Neuronal stem cell (in vitro differentiated cells): ENCODE measurements around the gene IGFL2.

Experiments
- DNase-seq: peaks from one replicate; pipeline ENCODE4 v3.0.0-alpha.2; 2013; ENCODE audit warnings: low spot score
- H2AFZ ChIP-seq: one replicate; pipeline ENCODE4 v1.6.1; 2013; ENCODE audit warnings: mild to moderate bottlenecking, low read length, inconsistent platforms
- H2AK5ac ChIP-seq: 2 replicates; pipeline ENCODE4 v1.6.1; 2013; ENCODE audit warnings: low read depth, mild to moderate bottlenecking, inconsistent platforms, low read length, moderate library complexity, mixed read lengths
- H2BK120ac ChIP-seq: 2 replicates; pipeline ENCODE4 v1.6.1; 2013; ENCODE audit warnings: low read depth, mild to moderate bottlenecking, inconsistent platforms, low read length, moderate library complexity, mixed read lengths
- H2BK12ac ChIP-seq: one replicate; pipeline ENCODE4 v1.6.1; 2013; ENCODE audit warnings: low read length, inconsistent platforms
- H2BK15ac ChIP-seq: 2 replicates; pipeline ENCODE4 v1.6.1; 2013; ENCODE audit warnings: mild to moderate bottlenecking, low read length, inconsistent platforms, mixed read lengths
- H2BK5ac ChIP-seq: one replicate; pipeline ENCODE4 v1.6.1; 2013; ENCODE audit warnings: inconsistent platforms, mild to moderate bottlenecking, low read length, moderate library complexity
- H3K14ac ChIP-seq: one replicate; pipeline ENCODE4 v1.6.1; 2013; ENCODE audit warnings: low read length, inconsistent platforms
- H3K18ac ChIP-seq: 2 replicates; pipeline ENCODE4 v1.6.1; 2013; ENCODE audit warnings: low read length, inconsistent platforms
- H3K23ac ChIP-seq: 2 replicates; pipeline ENCODE4 v1.6.1; 2013; ENCODE audit warnings: low read depth, mild to moderate bottlenecking, mixed read lengths, low read length, inconsistent platforms; ENCODE audit not compliant: poor library complexity
- H3K27ac ChIP-seq: replicated peaks from 3 replicates; pipeline ENCODE4 v1.5.1; 2013; ENCODE audit warnings: low read length, inconsistent platforms
- H3K27me3 ChIP-seq, 3 experiments: 2 replicates each; pipeline ENCODE4 v1.6.1; 2013; ENCODE audit warnings: low read length in 3 of 3, mild to moderate bottlenecking in 2 of 3, inconsistent platforms in 1 of 3, low read depth in 1 of 3, mixed read lengths in 1 of 3, moderate library complexity in 1 of 3; ENCODE audit not compliant: control insufficient read depth in 3 of 3, insufficient read depth in 3 of 3
- H3K36me3 ChIP-seq, 2 donors: replicated peaks in 1 of 2; 2 replicates each; pipeline ENCODE4 v1.6.1; 2013; ENCODE audit warnings: low read length in 2 of 2; ENCODE audit not compliant: control insufficient read depth in 2 of 2, insufficient read depth in 2 of 2
- H3K4ac ChIP-seq: 2 replicates; pipeline ENCODE4 v1.6.1; 2013; ENCODE audit warnings: inconsistent platforms, mild to moderate bottlenecking, low read length, moderate library complexity
- H3K4me1 ChIP-seq, 2 donors: 1 replicate in 1 of 2; 2 replicates in 1 of 2; pipeline ENCODE4 v1.6.1; 2013; ENCODE audit warnings: low read length in 2 of 2, low read depth in 1 of 2; ENCODE audit not compliant: control insufficient read depth in 2 of 2, insufficient read depth in 1 of 2
- H3K4me2 ChIP-seq: one replicate; pipeline ENCODE4 v1.6.1; 2013; ENCODE audit warnings: mild to moderate bottlenecking, low read length, inconsistent platforms; ENCODE audit not compliant: insufficient read depth, poor library complexity, severe bottlenecking
- H3K4me3 ChIP-seq, 2 donors: 2 replicates each; pipeline ENCODE4 v1.5.1; 2013; ENCODE audit warnings: low read length in 2 of 2, mild to moderate bottlenecking in 2 of 2, inconsistent platforms in 1 of 2, moderate library complexity in 1 of 2
- H3K79me1 ChIP-seq: one replicate; pipeline ENCODE4 v1.6.1; 2013; ENCODE audit warnings: low read depth, mild to moderate bottlenecking, inconsistent platforms, low read length, moderate library complexity
- H3K9ac ChIP-seq: one replicate; pipeline ENCODE4 v1.6.1; 2013; ENCODE audit warnings: mild to moderate bottlenecking, low read depth, low read length, inconsistent platforms; ENCODE audit not compliant: poor library complexity
- H3K9me3 ChIP-seq, 2 donors: replicated peaks in 1 of 2; 2 replicates each; pipeline versions ENCODE3 to v1.6.1; 2013; ENCODE audit warnings: low read length in 2 of 2, mild to moderate bottlenecking in 2 of 2, inconsistent platforms in 1 of 2, low read depth in 1 of 2, mixed read lengths in 1 of 2, moderate library complexity in 1 of 2; ENCODE audit not compliant: control insufficient read depth in 2 of 2, insufficient read depth in 1 of 2
- H4K8ac ChIP-seq: one replicate; pipeline ENCODE4 v1.6.1; 2013; ENCODE audit warnings: low read depth, mild to moderate bottlenecking, inconsistent platforms, low read length, moderate library complexity
- H4K91ac ChIP-seq: one replicate; pipeline ENCODE4 v1.6.1; 2013; ENCODE audit warnings: low read length, low read depth, mild to moderate bottlenecking, inconsistent platforms; ENCODE audit not compliant: poor library complexity
- WGBS, 2 donors: extraction: QIAGEN DNeasy Blood & Tissue Kit; methylation state at CpG; one replicate each; pipeline ENCODE4 v1.1.7; 2013; ENCODE audit warnings: missing lambda C conversion rate in 2 of 2, mixed read lengths in 1 of 2; ENCODE audit not compliant: insufficient read length in 2 of 2, insufficient replicate concordance in 1 of 2; ENCODE audit errors: extremely low coverage in 2 of 2; 5-methylcytosine and 5-hydroxymethylcytosine counted together

Gene IGFL2

DNA sequence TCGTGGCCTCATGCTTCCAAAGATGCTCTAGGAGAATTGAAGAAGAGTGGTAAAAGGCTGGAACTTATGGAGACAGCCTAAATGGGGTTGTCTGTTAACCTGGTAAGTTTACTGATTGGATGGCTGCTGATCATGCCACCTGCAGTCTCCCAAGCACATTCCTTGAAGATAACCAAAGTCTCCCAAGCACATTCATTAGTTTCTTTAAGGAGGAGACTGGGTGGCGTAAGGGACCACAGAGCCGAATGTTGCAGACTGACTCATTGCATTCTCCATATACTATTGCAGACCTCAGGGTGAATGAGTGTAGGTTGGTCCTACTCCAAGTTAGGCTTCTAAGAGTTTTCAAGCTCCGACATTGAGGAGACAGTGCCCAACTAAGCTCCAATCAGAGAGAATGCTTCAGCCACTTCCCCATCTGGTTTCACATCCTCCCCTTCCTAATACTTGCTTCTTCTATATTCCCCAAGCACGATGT is 23.4 kb upstream of the IGFL2 start, which contains the start of gene IGFL3:
Gene IGFL3 (minus strand): TSS at position 51 of the 478 bp plus-strand sequence. CDS start 39 bp downstream, at position 12.
- H3K36me3 ChIP-seq = no peaks in the 10 kb centered on the region
- no peak within 1 kb of the TSS for H3K18ac ChIP-seq
- H2BK5ac ChIP-seq = no peak within 1 kb of the TSS
- no peak within 1 kb of the TSS for H4K8ac ChIP-seq
- no CpG with 5 or more reads among the region's 5 CpGs for WGBS, 2 donors
- H3K4me2 ChIP-seq = no peak within 1 kb of the TSS
- H2BK120ac ChIP-seq = no peak within 1 kb of the TSS
- no peak within 1 kb of the TSS for H2BK12ac ChIP-seq
- no peaks in the 10 kb centered on the region for H3K79me1 ChIP-seq
- peaks cover 2 to 3% of the 10 kb centered on the region in 2 donors for H3K4me1 ChIP-seq
- no peak within 1 kb of the TSS for H2AK5ac ChIP-seq
- no peak within 1 kb of the TSS for H3K14ac ChIP-seq
- peaks cover 0 to 7% of the 10 kb centered on the region in 2 donors for H3K9me3 ChIP-seq
- no peak within 1 kb of the TSS for H2BK15ac ChIP-seq
- no peak within 1 kb of the TSS for H3K4me3 ChIP-seq
- no peak within 1 kb of the TSS for H4K91ac ChIP-seq
- H3K27me3 ChIP-seq = peaks cover 0 to 10% (median 0%) of the 10 kb centered on the region in 3 experiments
- no peak within 1 kb of the TSS for H3K4ac ChIP-seq
- no peak for DNase-seq
- no peak within 1 kb of the TSS for H3K27ac ChIP-seq
- H3K23ac ChIP-seq = no peak within 1 kb of the TSS
- H3K9ac ChIP-seq = no peak within 1 kb of the TSS
- H2AFZ ChIP-seq = no peak within 1 kb of the TSS

DNA sequence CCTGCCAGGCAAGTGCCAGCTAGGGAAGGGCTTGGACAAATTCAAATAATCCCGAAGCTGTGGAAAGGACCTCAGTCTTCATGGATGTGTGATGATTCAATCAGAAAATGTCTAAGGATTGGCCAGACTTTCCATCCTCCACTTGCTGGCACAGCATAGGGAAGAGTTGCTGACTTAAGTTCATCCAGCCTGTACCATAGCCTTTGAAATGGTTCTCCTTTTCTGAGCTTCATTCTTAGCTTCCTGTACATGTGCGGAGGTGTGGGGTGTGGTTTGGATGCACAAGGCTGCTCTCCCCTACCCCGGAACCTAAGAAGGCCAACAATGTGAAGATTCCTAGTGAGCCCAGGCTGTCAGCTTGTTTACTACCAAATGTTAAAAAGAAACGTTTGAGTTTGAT is 22.6 kb upstream of the IGFL2 start:
- no peak overlapping the region for H2BK15ac ChIP-seq
- WGBS, 2 donors = no CpG with 5 or more reads among the region's 4 CpGs

DNA sequence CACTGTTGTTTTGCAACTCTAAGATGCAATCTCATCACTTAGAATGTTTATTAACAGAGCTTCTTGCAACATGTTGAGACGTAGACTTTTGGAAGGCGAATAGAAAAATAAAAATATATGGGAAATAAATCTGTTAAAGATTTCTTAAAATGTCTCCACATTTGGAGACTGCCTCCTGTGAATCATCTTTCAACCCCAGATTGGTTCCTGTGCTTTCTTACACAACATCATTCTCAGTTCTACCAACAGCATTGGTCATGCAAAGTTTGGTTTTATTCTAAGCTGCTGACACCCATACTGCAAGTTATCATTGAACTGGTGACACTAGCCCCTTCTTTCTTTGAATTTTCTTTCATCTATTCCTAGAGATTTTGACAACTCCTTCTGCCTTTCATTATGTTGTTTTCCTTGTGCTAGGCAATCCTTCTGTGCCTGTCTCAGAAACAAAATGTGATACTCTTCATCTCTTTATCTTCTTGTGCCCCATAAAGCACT is 21.9 kb upstream of the IGFL2 start:
- H3K4me1 ChIP-seq = peaks cover 2 to 3% of the 10 kb centered on the region in 2 donors
- no peak overlapping the region for H3K23ac ChIP-seq
- H2BK120ac ChIP-seq = no peak overlapping the region
- no peak overlapping the region for H3K9ac ChIP-seq
- H3K79me1 ChIP-seq = no peaks in the 10 kb centered on the region
- no peak overlapping the region for H4K8ac ChIP-seq
- H3K9me3 ChIP-seq = no peaks in the 10 kb centered on the region
- H2BK5ac ChIP-seq = no peak overlapping the region
- H3K27ac ChIP-seq = no peak overlapping the region
- no peak overlapping the region for H3K4ac ChIP-seq
- no peaks in the 10 kb centered on the region for H3K36me3 ChIP-seq
- no peak overlapping the region for H3K14ac ChIP-seq
- H2AK5ac ChIP-seq = no peak overlapping the region
- H3K18ac ChIP-seq = no peak overlapping the region
- no peak overlapping the region for H2BK15ac ChIP-seq
- H4K91ac ChIP-seq = no peak overlapping the region
- no peak overlapping the region for H2AFZ ChIP-seq
- no peak overlapping the region for H3K4me3 ChIP-seq
- no peak for DNase-seq
- H2BK12ac ChIP-seq = no peak overlapping the region
- no CpG with 5 or more reads among the region's 2 CpGs for WGBS, 2 donors
- H3K27me3 ChIP-seq = peaks cover 0 to 10% (median 0%) of the 10 kb centered on the region in 3 experiments
- no peak overlapping the region for H3K4me2 ChIP-seq

More for the DNA sequence above, 22.6 kb upstream of the IGFL2 start:
- Histone ChIP-seq H3K27me3 (peaks cover 0 to 10% (median 0%) of the 10 kb centered on the region in 3 experiments), H2BK12ac (no peak overlapping the region), H3K79me1 (no peaks in the 10 kb centered on the region), H2AK5ac (no peak overlapping the region), H4K8ac (no peak overlapping the region), H3K18ac (no peak overlapping the region), H2BK5ac (no peak overlapping the region), H3K9me3 (no peaks in the 10 kb centered on the region), H3K36me3 (no peaks in the 10 kb centered on the region), H3K23ac (no peak overlapping the region), H3K4me1 (peaks cover 2 to 3% of the 10 kb centered on the region in 2 donors), H3K14ac (no peak overlapping the region), H3K4me3 (no peak overlapping the region), H3K9ac (no peak overlapping the region), H3K4ac (no peak overlapping the region), H2BK120ac (no peak overlapping the region), H4K91ac (no peak overlapping the region), H2AFZ (no peak overlapping the region), H3K4me2 (no peak overlapping the region), H3K27ac (no peak overlapping the region)
- DNase-seq = no peak

DNA sequence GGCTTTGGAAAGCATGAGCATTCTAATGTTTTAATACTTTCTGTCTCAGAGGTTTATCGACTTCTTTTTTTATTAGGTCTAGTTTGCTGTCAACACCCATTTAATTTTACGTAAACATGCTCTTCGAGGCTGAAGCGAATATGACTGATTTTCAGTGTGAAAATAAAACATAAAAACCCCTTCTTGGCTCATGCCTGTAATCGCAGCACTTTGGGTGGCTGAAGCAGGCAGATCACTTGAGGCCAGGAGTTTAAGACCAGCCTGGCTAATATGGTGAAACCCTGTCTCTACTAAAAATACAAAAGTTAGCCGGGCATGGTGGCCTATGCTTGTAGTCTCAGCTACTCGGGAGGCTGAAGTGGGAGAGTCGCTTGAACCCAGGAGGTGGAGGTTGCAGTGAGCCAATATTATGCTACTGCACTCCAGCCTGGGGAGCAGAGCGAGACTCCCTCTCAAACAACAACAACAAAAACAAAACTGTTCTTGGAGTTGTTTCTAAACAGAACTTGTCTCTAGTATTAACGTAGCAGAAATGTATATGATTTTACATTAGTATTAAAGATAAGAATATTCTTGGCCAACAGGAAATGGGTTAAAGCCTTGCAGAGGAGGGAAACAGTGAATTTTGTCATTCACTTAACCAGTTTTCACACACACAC is 16.4 kb upstream of the IGFL2 start:
- Histone ChIP-seq H2AK5ac (no peak overlapping the region), H4K8ac (no peak overlapping the region), H3K18ac (no peak overlapping the region), H3K14ac (no peak overlapping the region), H3K4me2 (no peak overlapping the region), H2AFZ (no peak overlapping the region), H4K91ac (no peak overlapping the region), H2BK15ac (no peak overlapping the region), H3K23ac (no peak overlapping the region), H3K4ac (no peak overlapping the region), H3K27ac (peak overlapping the region; percentile 42), H3K9ac (no peak overlapping the region), H3K4me3 (peak overlapping the region in 1 of 2 donors; percentile 69), H3K9me3 (peaks cover under 1 to 3% of the 10 kb centered on the region in 2 donors), H3K4me1 (peaks cover 14 to 15% of the 10 kb centered on the region in 2 donors), H3K36me3 (peaks cover 0 to 2% of the 10 kb centered on the region in 2 donors), H2BK5ac (no peak overlapping the region), H3K79me1 (no peaks in the 10 kb centered on the region), H2BK12ac (no peak overlapping the region), H2BK120ac (no peak overlapping the region), H3K27me3 (no peaks in the 10 kb centered on the region)
- no peak for DNase-seq
- no CpG with 5 or more reads among the region's 10 CpGs for WGBS, 2 donors
